C4-2B (cell line): ENCODE data around the gene B3GNT4.

Experiments
- CTCF ChIP-seq: fragments of 450-650 bp; conservative IDR thresholded peaks from 2 replicates; pipeline ENCODE4 v1.5.1; 2017; ENCODE audit warnings: mild to moderate bottlenecking
- ZFX ChIP-seq: fragments of 450-650 bp; IDR thresholded peaks from 2 replicates; pipeline ENCODE4 v1.6.1; 2017

GRCh38 chr12:122192441-122192840, 11.1 kb upstream of the B3GNT4 start:
- TF ChIP-seq CTCF: no peak
- no peak for TF ChIP-seq ZFX
